ENCODE data around the gene EXOG. TPM values are rescaled to one million over a fixed set of nuclear protein-coding genes. Genes with fewer than 3 reads are reported as not detected.
A peak's percentile ranks its signal among the peaks of the same experiment; 100 is the strongest.

Gene EXOG
- total and polyA plus RNA-seq, 2 of the 13 experiments (the other 11 are each of a cell fraction or from before 2014, with no cell fraction given), result 5.5 to 9.5 TPM

DNA sequence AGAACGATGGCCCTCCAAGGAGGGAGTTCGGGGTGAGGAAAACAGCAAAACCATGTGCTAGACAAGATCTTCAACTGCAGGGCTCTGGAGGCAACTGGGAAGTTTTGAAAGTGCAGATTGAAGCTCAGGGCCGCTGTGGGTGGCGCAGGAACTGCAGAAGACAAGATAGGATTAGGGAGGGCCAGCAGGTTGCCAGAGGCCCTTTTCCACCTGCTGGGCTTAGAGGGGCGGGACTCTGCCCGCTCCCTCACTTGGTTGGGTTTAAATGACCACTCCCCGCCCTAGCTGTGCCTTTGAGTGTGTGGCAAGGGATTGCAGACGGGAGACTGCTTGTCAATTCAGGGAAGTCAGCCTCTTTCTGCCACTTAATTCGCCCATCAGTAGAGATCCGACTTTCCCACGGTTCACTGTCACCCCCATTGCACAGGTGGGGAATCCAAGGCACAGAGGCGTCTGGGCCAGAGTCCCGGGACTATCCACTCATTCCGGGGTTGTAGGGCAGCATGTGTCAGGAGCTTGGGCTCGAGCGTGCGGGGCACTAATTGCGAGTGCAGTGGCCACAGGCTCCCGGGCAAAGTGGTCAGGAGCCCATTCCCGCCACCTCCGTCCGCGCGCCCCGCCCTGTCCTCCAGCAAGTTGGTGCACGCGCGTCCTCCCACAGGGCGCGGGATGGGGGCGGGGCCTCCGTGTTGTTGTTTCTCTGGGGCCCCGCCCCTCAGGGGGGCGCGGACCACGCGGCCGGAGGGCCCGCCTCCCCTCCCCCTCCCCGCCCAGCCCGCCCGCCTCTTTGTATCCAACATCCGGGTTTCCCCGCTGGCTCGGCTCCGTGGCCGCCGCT lies 42.8 kb upstream of the EXOG start, which contains the start of gene ACVR2B (continued):
- TF ChIP-seq CSRNP2 (CRISPR knock-in tag; conservative IDR thresholded peaks at IDR 0.05; ENCODE audit: low read depth) (no peak), RXRA (CRISPR knock-in tag; IDR thresholded peaks at IDR 0.05) (peak; percentile 51; the same call in 1 of the 2 replicates), NBN (conservative IDR thresholded peaks at IDR 0.05) (no peak), FOSL1 (CRISPR knock-in tag; IDR thresholded peaks at IDR 0.05; ENCODE audit: borderline replicate concordance) (no peak), ZNF605 (CRISPR knock-in tag; IDR thresholded peaks at IDR 0.05) (peak; percentile 63; the same call in 1 of the 2 replicates), KAT8 (CRISPR knock-in tag; IDR thresholded peaks at IDR 0.05) (no peak), GTF2F1 (IDR thresholded peaks at IDR 0.05; ENCODE audit: low read length) (no peak), ZNF792 (CRISPR knock-in tag; IDR thresholded peaks at IDR 0.05) (no peak), MXI1 (IDR thresholded peaks at IDR 0.05; ENCODE audit: borderline replicate concordance, low read depth, low read length) (peak; percentile 71; the same call in 1 of the 3 replicates), ARID4A (CRISPR knock-in tag; IDR thresholded peaks at IDR 0.05; ENCODE audit: borderline replicate concordance) (peak; percentile 69; the same call in 1 of the 2 replicates), ZFX (CRISPR knock-in tag; IDR thresholded peaks at IDR 0.05; ENCODE audit: low read depth) (no peak), ZNF781 (CRISPR knock-in tag; IDR thresholded peaks at IDR 0.05; ENCODE audit: borderline replicate concordance, not compliant biosample characterization) (no peak), AKAP8 (CRISPR knock-in tag; IDR thresholded peaks at IDR 0.05) (0 out of 2 replicates have a peak, but pooled peaks have one; percentile 66), FOXA1 (IDR thresholded peaks at IDR 0.05) (no peak), FOXA1 (CRISPR knock-in tag; IDR thresholded peaks at IDR 0.05) (no peak; the same call in 1 of the 2 replicates), TAF1 (CRISPR knock-in tag; IDR thresholded peaks at IDR 0.05) (no peak), KLF16 (CRISPR knock-in tag; IDR thresholded peaks at IDR 0.05) (peak in 1 of 2 experiments; percentile 26; a peak in 1 of 4 replicates), KAT7 (CRISPR knock-in tag; IDR thresholded peaks at IDR 0.05; ENCODE audit: borderline replicate concordance) (no peak), NR2F1 (CRISPR knock-in tag; IDR thresholded peaks at IDR 0.05) (no peak), MED8 (CRISPR knock-in tag; IDR thresholded peaks at IDR 0.05; ENCODE audit: insufficient replicate concordance) (no peak), POGZ (CRISPR knock-in tag; IDR thresholded peaks at IDR 0.05) (no peak)
